Right atrium auricular region (tissue), 2 donors: ENCODE measurements around the gene METTL21C. TPM values are rescaled to one million over a fixed set of nuclear protein-coding genes. Genes with fewer than 3 reads are reported as not detected.
A peak's percentile ranks its signal among the peaks of the same experiment; 100 is the strongest.

Source experiments
- DNase-seq: peaks from one replicate; pipeline ENCODE4 v3.0.0-alpha.2; 2019; ENCODE audit warnings: low spot score
- H3K27ac ChIP-seq, 2 donors: fragments of 200-600 bp; sonication (generic); 1 replicate in 1 of 2; 2 replicates in 1 of 2; pipeline ENCODE4 v1.5.1; 2016 to 2019
- H3K27me3 ChIP-seq, 2 donors: fragments of 200-600 bp; sonication (generic); one replicate each; pipeline versions ENCODE4 v1.5.1 to v1.6.0; 2017 to 2019
- H3K36me3 ChIP-seq: fragments of 200-600 bp; sonication (generic); one replicate; pipeline ENCODE4 v1.5.1; 2016
- H3K4me1 ChIP-seq, 2 donors: fragments of 200-600 bp; sonication (generic); one replicate each; pipeline versions ENCODE4 v1.5.1 to v1.6.0; 2017 to 2019
- H3K4me3 ChIP-seq, 2 donors: fragments of 200-600 bp; sonication (generic); 1 replicate in 1 of 2; 2 replicates in 1 of 2; pipeline ENCODE4 v1.5.1; 2017 to 2019; ENCODE audit warnings: mild to moderate bottlenecking in 1 of 2, moderate library complexity in 1 of 2
- H3K9me3 ChIP-seq, 2 donors: fragments of 200-600 bp; sonication (generic); one replicate each; pipeline ENCODE4 v1.5.1; 2019
- total RNA-seq, 2 donors: library from RNA; depleted of rRNA; stranded (reverse); fragments of >200 nt; gene quantifications; one replicate each; pipeline ENCODE4 v1.1.0, GENCODE V29; 2016
- TF ChIP-seq, protein P1 (sequence below), 2 donors: fragments of 200-600 bp; sonication (generic); IDR thresholded peaks; one replicate each; pipeline ENCODE4 v1.5.1; 2019; ENCODE audit warnings: antibody characterized with exemption in 2 of 2

Gene METTL21C
- total RNA-seq, 2 donors from 2014 or later = not detected

DNA sequence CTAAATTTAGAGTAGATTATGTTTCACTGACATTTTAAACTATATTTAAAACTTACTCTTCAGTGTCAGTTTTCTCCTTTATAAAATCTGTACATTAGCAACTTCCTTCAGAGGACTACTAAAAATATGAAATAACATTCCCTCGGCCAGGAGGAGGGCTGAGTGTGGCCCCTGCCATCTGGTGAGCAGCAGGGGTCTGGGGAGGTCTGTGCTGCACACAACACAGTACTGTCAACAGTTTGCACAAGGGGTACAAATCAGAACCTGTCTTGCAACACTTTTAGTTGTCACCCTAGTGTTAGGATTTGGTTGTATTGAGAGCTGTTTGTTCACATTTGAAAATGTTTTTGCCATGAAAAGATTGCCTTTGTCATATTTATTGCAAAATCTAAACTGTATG, 49.1 kb downstream of the METTL21C start:
- H3K9me3 ChIP-seq = no peaks in the 10 kb centered on the region
- DNase-seq = no peak
- TF ChIP-seq, protein P1, sequence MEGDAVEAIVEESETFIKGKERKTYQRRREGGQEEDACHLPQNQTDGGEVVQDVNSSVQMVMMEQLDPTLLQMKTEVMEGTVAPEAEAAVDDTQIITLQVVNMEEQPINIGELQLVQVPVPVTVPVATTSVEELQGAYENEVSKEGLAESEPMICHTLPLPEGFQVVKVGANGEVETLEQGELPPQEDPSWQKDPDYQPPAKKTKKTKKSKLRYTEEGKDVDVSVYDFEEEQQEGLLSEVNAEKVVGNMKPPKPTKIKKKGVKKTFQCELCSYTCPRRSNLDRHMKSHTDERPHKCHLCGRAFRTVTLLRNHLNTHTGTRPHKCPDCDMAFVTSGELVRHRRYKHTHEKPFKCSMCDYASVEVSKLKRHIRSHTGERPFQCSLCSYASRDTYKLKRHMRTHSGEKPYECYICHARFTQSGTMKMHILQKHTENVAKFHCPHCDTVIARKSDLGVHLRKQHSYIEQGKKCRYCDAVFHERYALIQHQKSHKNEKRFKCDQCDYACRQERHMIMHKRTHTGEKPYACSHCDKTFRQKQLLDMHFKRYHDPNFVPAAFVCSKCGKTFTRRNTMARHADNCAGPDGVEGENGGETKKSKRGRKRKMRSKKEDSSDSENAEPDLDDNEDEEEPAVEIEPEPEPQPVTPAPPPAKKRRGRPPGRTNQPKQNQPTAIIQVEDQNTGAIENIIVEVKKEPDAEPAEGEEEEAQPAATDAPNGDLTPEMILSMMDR (IDR thresholded peaks at IDR 0.05) = no peak
- H3K4me3 ChIP-seq = no peak overlapping the region
- peaks cover 0 to 19% of the 10 kb centered on the region in 2 donors for H3K4me1 ChIP-seq
- no peaks in the 10 kb centered on the region for H3K27me3 ChIP-seq
- peaks cover 55% of the 10 kb centered on the region for H3K36me3 ChIP-seq
- H3K27ac ChIP-seq = no peak overlapping the region

GRCh38 chr13:102643656-102644055, 51.2 kb downstream of the METTL21C start:
- TF ChIP-seq, protein P1 (IDR thresholded peaks at IDR 0.05) = no peak
- DNase-seq = no peak
- H3K9me3 ChIP-seq = no peaks in the 10 kb centered on the region
- no peaks in the 10 kb centered on the region for H3K27me3 ChIP-seq
- peaks cover 0 to 19% of the 10 kb centered on the region in 2 donors for H3K4me1 ChIP-seq
- no peak overlapping the region for H3K4me3 ChIP-seq
- H3K36me3 ChIP-seq = peaks cover 55% of the 10 kb centered on the region
- H3K27ac ChIP-seq = no peak overlapping the region

DNA sequence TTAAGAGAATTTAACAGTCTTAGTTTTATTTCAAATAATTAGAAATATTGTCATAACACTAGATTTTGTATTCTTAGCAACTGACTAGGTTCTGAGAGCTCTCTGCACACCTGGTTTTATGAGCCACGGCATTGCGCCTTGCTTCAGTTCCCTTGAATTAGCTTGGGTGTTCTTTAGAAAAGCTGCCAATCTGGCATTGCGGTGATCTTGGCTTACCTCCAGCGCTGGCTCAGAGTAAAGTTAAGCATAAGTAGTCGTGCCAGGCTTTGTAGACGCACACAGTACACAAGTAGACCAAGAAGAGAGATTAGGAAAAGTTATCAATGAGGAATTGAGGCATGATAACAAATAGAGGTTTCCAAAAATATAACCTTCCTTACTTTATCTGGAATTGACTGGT, 52.4 kb downstream of the METTL21C start:
- TF ChIP-seq, protein P1 (IDR thresholded peaks at IDR 0.05) = no peak
- Histone ChIP-seq H3K4me3 (no peak overlapping the region), H3K9me3 (no peaks in the 10 kb centered on the region), H3K36me3 (peaks cover 55% of the 10 kb centered on the region), H3K27ac (no peak overlapping the region), H3K4me1 (peaks cover 0 to 19% of the 10 kb centered on the region in 2 donors), H3K27me3 (no peaks in the 10 kb centered on the region)
- peak; percentile 62 for DNase-seq

GRCh38 chr13:102642029-102642428, 52.8 kb downstream of the METTL21C start:
- Histone ChIP-seq H3K9me3 (no peaks in the 10 kb centered on the region), H3K36me3 (peaks cover 52% of the 10 kb centered on the region), H3K4me1 (peaks cover 0 to 19% of the 10 kb centered on the region in 2 donors), H3K4me3 (no peak overlapping the region), H3K27me3 (no peaks in the 10 kb centered on the region), H3K27ac (no peak overlapping the region)
- DNase-seq = no peak
- TF ChIP-seq, protein P1 (IDR thresholded peaks at IDR 0.05) = no peak

DNA sequence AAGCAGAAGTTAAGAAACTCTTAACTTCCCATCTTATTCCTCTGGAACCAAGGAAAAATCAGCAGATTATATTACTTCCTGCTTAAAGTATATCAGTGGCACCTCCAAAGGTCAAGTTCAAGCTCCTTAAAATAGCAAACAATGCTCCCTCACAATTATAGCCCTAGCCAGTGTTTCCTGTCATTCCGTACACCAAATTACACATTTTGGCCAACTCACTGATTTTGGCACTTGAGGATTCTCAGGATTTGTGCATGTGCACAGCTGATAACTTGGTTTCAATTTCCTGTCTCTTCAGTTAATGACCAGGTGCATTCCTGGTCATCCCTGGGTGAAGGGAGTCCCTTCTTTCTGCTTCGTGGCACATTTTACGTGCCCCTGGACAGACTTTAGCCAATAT, 56.1 kb downstream of the METTL21C start:
- no peak overlapping the region for H3K27ac ChIP-seq
- no peak for DNase-seq
- no peaks in the 10 kb centered on the region for H3K9me3 ChIP-seq
- TF ChIP-seq, protein P1 (IDR thresholded peaks at IDR 0.05) = no peak
- H3K36me3 ChIP-seq = peaks cover 64% of the 10 kb centered on the region
- no peak overlapping the region for H3K4me3 ChIP-seq
- peaks cover 0 to 19% of the 10 kb centered on the region in 2 donors for H3K4me1 ChIP-seq
- H3K27me3 ChIP-seq = no peaks in the 10 kb centered on the region

Other genes starting within 250 kb of the METTL21C start
- gene TPP2, start 98.1 kb downstream of the METTL21C start, total RNA-seq = 10 to 100 TPM; 28.6 to 59.9 TPM
- 1 to 10 TPM; 8.4 to 8.9 TPM for gene TEX30, start 78.7 kb upstream of the METTL21C start, total RNA-seq
- gene POGLUT2, start 103.9 kb upstream of the METTL21C start, total RNA-seq = 1 to 10 TPM; 3.9 to 4.4 TPM
- gene BIVM, start 104.1 kb upstream of the METTL21C start, total RNA-seq = 10 to 100 TPM; 20.2 to 38.9 TPM
- gene ERCC5, start 151.0 kb upstream of the METTL21C start, total RNA-seq = 10 to 100 TPM; 38.2 to 40.0 TPM